COLO668 (cell line): ENCODE results near the gene ADH4.
"Not testable (repeated sequence)": the region's sequence is repeated elsewhere in the genome, so short reads cannot be mapped to it uniquely, and the experiment has no call there.

ENCODE experiments used
- DNase-seq: peaks from one replicate; lab custom pipeline; 2025; ENCODE audit not compliant: unreplicated experiment; lab: John Stamatoyannopoulos, UW

ADH4 gene

DNA sequence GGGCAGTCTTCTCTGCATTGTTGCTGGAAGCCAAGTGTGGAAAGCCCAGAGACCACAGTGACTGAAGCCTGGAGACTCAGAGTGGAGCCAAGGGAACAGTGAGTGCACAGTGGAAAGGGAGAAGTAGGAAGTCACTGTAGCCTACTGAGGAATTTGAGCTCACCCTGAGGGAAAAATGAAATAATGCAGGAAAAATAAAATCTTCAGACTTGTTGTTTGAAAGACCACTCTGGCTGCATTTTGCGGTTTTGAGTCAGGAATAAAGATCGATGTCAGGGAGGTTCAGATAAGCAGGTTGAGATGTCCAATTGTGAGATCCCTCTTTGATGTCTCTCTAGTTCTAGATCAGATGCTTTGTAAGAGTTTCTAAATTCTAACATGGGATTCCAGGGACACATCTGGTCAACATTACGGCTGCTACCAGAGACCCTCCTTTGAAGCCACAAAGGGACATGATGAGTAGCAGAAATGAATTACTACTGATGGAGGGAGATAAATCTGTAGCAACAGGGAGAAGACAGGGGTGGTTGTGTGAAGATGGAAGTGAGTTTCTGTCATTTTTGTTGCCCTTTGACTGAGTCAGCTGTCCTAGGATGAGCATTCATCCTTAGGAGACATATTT, 8.4 kb downstream of the ADH4 start:
- DNase-seq, result no peak

DNA sequence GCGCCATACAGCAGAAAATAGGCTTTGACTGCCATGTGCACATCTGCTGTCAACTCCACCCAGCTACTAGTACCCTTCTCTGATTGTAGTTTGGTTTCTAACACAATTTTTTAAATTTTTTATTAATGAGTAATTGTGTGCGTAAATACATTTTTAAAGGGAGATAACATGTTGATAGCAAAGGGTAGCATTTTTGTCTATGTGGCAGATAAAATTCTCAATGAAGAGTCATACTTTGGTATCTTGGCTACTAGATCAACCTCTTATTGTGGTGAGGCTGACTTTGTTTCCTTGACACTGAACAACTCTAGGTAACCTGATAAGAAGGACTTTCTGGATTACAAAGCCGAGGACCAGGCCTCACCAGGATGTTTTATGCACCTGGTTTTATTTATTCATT, 9.5 kb downstream of the ADH4 start:
- no peak for DNase-seq

DNA sequence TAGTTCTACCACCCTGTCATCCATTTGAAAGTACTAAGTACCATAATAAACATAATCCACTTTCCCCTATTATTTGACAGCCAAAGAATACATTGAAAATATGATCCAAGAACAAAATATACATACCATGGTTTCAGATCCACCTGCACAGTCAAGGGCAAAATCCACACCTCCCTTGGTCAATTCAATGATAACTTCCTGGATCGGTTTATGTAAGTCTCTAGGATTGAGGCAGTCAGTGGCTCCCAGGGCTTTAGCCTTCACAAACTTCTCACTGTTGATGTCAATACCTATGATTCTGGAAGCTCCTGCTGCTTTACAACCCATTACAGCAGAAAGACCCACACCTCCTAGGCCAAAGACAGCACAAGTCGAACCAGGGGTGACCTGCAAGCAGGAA, 12.7 kb downstream of the ADH4 start:
- no peak for DNase-seq

DNA sequence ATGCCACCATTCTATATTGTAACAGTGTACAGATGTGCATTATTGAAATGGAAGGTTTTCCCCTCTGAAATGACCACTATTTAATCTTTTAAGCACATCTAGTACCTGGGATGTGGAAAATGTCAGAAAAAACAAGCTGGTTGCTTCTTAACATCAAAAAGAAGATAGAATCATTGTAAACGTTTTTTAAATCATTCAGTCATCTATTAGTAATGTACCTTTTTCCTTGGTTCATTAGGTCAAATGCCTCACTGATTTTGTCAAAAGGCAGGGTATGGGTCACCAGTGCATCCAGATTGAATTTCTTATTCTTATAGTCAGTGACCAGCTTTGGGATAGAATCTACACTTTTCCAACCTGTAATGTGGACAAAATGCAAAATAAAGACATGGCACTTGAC, 17.7 kb downstream of the ADH4 start:
- no peak for DNase-seq

DNA sequence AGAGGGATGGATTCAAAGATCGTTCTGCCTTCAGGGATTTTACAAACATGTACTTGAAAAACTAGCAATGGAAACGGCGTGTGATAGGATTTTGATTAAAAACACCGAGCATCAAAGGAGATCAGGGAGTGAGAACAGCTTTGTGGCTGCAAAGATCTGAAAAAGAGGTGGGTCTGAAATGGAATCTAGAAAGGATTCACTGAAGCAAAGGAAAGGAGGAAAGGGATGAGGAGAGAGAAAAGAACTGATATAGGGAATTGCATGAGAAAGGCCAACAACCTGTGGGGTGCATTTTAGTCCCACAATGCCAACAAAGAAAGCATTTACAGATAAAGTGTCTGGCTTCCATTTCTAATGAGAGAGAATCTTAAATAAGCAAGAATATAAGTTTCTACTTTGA, 23.1 kb downstream of the ADH4 start:
- no peak for DNase-seq

GRCh38 chr4:99120501-99120900, 23.6 kb downstream of the ADH4 start:
- DNase-seq, result no peak

GRCh38 chr4:99117876-99118693, 26.0 kb downstream of the ADH4 start:
- no peak for DNase-seq

DNA sequence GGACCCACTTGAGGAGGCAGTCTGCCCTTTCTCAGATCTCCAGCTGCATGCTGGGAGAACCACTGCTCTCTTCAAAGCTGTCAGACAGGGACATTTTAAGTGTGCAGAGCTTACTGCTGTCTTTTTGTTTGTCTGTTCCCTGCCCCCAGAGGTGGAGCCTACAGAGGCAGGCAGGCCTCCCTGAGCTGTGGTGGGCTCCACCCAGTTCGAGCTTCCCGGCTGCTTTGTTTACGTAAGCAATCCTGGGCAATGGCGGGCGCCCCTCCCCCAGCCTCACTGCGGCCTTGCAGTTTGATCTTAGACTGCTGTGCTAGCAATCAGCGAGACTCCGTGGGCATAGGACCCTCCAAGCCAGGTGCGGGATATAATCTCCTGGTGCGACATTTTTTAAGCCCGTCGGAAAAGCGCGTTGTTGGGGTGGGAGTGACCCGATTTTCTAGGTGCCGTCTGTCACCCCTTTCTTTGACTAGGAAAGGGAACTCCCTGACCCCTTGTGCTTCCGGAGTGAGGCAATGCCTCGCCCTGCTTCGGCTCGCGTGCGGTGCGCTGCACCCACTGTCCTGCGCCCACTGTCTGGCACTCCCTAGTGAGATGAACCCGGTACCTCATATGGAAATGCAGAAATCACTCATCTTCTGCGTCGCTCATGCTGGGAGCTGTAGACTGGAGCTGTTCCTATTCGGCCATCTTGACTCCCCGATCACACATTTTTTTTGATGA, 26.8 kb downstream of the ADH4 start:
- DNase-seq, result not testable (repeated sequence)

DNA sequence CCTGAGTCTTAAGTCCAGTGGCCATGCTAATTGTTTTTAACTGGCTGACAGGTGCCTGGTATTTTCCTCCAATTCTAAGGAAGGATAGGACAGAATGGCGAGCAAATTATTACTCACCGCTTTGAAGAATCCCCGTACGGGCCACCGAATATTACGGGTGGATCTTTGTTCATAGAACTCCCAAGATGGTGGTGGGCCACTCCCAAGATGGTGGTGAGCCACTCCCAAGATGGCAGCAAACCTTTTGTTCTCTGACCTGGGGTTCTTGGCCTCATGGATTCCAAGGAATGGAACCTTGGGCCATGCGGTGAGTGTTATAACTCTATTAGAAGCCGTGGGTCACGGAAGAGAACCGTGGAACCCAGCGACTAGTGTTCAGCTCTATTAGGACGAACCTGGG, 34.8 kb downstream of the ADH4 start:
- DNase-seq, result not testable (repeated sequence)

DNA sequence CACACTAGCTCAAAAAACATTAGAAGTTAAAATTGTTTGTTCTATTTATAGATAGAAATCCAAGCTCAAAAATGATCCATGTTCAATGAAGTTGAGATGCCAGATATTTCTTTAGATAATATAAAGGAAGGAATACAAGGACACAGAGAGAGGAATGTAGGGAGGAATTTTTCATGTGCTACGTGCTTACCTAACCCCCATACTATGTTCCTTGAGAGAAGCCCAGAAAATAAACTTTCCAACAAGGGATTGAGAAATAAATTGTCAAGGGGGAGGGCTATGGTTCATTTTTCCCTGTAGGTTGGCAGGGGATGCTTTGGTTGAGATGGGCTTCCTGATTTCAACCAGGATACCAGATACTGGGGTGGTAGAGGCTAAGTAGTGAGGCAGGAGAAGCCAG, 39.9 kb downstream of the ADH4 start:
- DNase-seq, result no peak

DNA sequence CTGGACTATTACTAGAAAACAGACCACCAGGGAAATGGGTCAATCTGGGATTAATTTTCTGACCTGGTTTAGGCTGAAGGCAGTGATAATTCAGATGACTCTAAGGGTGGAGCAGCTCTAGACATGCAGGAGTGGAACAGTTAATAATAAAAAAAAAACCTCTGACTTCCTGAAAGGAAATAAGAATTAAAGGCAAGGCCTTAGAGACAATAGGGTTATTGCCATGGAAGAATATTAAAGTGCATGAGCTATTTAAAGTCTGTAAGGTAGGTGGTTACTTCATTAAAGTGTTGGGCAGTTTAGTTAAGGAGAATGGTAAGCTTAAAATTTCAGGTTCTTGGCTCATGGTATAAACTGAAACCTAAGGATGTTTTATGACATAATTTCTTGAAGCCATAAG, 40.9 kb downstream of the ADH4 start:
- DNase-seq, result no peak

GRCh38 chr4:99102634-99103033, 41.5 kb downstream of the ADH4 start:
- DNase-seq, result no peak

GRCh38 chr4:99100876-99101275, 43.2 kb downstream of the ADH4 start:
- no peak for DNase-seq

GRCh38 chr4:99099814-99100213, 44.3 kb downstream of the ADH4 start:
- not testable (repeated sequence) for DNase-seq

- no peak for DNase-seq
Observed at GRCh38 chr4:99099311-99099710, 44.8 kb downstream of the ADH4 start.

DNA sequence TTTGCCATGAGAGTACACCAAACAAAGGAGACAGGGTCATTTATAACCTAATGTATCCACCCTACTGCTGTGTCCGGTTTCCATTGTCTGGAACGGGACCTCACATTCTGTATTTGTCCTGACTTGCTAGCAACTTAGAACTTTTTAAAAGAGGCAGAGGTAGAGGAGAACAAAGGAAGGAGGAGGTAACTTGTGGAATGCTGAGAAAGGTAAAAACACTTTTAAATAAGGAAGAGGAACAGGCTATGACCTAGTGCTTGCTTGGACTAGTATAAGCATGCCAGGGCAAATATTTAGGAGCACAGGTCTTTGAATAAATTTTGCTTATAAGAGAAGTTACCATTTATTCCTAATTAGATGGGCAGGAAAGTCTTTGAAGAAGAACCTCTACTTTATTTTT, 52.3 kb downstream of the ADH4 start:
- not testable (repeated sequence) for DNase-seq

- DNase-seq, result no peak
Observed at GRCh38 chr4:99091216-99091575, 52.9 kb downstream of the ADH4 start.

- DNase-seq, result no peak
Observed at GRCh38 chr4:99090481-99091215, 53.4 kb downstream of the ADH4 start.

- peak; percentile 87 for DNase-seq
Observed at GRCh38 chr4:99088481-99089365, 55.4 kb downstream of the ADH4 start, which contains the start of gene ADH5. TSS of gene ADH5 (minus strand) at chr4:99088788. CDS start at chr4:99088700, 88 bp downstream.

DNA sequence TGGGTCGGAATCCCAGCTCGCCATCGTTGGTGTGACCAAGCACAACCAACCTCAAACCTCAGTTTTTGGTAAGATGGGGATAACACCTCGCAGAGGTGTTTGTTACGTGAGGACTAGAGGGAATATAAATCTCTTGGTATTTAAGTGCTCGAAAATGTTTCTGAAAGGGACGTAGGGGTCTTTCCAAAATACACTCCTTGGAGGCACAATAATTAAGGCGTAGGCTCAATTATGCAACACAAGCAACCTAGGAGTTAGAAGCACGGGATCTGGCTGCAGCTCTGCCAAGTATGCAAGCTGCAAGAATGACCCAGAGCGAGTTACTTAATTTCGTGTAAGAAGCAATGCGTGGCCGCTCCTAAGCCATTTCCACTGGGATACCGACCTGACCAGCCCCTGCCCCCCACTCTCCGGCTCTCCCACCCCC, 56.1 kb downstream of the ADH4 start:
- peak; percentile 42 for DNase-seq
